Osteoblast (primary cell): Measurements from ENCODE around the gene TVP23B. TPM values are rescaled to one million over a fixed set of nuclear protein-coding genes. Genes with fewer than 3 reads are reported as not detected.
A peak's percentile ranks its signal among the peaks of the same experiment; 100 is the strongest.
"Not testable (repeated sequence)": the region's sequence is repeated elsewhere in the genome, so short reads cannot be mapped to it uniquely, and the experiment has no call there.

ENCODE experiments used
- DNase-seq: peaks from one replicate; pipeline ENCODE4 v3.0.0; 2011; ENCODE audit warnings: low spot score, mixed read lengths; ENCODE audit not compliant: insufficient read length; ENCODE audit errors: missing footprints
- H2AFZ ChIP-seq: 2 replicates; pipeline ENCODE4 v1.6.0; 2011; ENCODE audit warnings: mild to moderate bottlenecking, low read length
- H3K27ac ChIP-seq: 2 replicates; pipeline ENCODE4 v1.5.1; 2011; ENCODE audit warnings: mild to moderate bottlenecking, low read depth, low read length, moderate library complexity
- H3K27me3 ChIP-seq: 2 replicates; pipeline ENCODE4 v1.6.0; 2012; ENCODE audit warnings: mild to moderate bottlenecking, control low read depth, inconsistent platforms, low read length, moderate library complexity; ENCODE audit not compliant: insufficient read depth
- H3K36me3 ChIP-seq: 2 replicates; pipeline ENCODE4 v1.5.1; 2011; ENCODE audit warnings: mild to moderate bottlenecking, low read length, control low read depth, moderate library complexity; ENCODE audit not compliant: insufficient read depth
- H3K4me1 ChIP-seq: 2 replicates; pipeline ENCODE4 v1.5.1; 2011; ENCODE audit warnings: mild to moderate bottlenecking, low read length, control low read depth, moderate library complexity; ENCODE audit not compliant: insufficient read depth
- H3K4me2 ChIP-seq: 2 replicates; pipeline ENCODE4 v1.6.0; 2011; ENCODE audit warnings: mild to moderate bottlenecking, low read length; ENCODE audit not compliant: insufficient read depth
- H3K4me3 ChIP-seq: fragments of 200-600 bp; sonication (generic); 3 replicates; pipeline ENCODE4 v1.5.1; 2012; ENCODE audit warnings: mild to moderate bottlenecking, low read length, inconsistent platforms; ENCODE audit not compliant: insufficient read depth
- H3K79me2 ChIP-seq: 2 replicates; pipeline ENCODE4 v1.6.0; 2012; ENCODE audit warnings: mild to moderate bottlenecking, low read length, control low read depth, inconsistent platforms; ENCODE audit not compliant: insufficient read depth
- H3K9me3 ChIP-seq: 2 replicates; pipeline ENCODE4 v1.5.1; 2011; ENCODE audit warnings: low read depth, low read length, control low read depth
- H4K20me1 ChIP-seq: 2 replicates; pipeline ENCODE4 v1.6.0; 2012; ENCODE audit warnings: mild to moderate bottlenecking, low read length, control low read depth; ENCODE audit not compliant: insufficient read depth
- total RNA-seq: library from RNA; depleted of rRNA; stranded (reverse); fragments of >200 nt; gene quantifications from 2 replicates; pipeline ENCODE4 v1.2.3, GENCODE V29; 2012

Gene TVP23B
- 46.9 and 59.7 TPM in 2 replicates for total RNA-seq

GRCh38 chr17:18780991-18781718 lies at the start of gene TVP23B:
TSS of gene TVP23B (plus strand) at chr17:18781183. CDS start at chr17:18781294, 111 bp downstream.
- H2AFZ ChIP-seq, result peak within 1 kb of the TSS; percentile 62
- H3K4me2 ChIP-seq, result peak within 1 kb of the TSS; percentile 71
- H3K4me3 ChIP-seq, result peak within 1 kb of the TSS; percentile 76
- H3K36me3 ChIP-seq, H4K20me1 ChIP-seq, H3K9me3 ChIP-seq, H3K4me1 ChIP-seq, H3K27me3 ChIP-seq: not testable (repeated sequence)
- peaks cover 37% of the 10 kb centered on the region for H3K79me2 ChIP-seq
- peak; percentile 67 for DNase-seq
- peak within 1 kb of the TSS; percentile 61 for H3K27ac ChIP-seq

- H4K20me1 ChIP-seq, DNase-seq, H3K27me3 ChIP-seq, H3K4me2 ChIP-seq, H3K9me3 ChIP-seq, H3K79me2 ChIP-seq, H3K27ac ChIP-seq, H3K4me3 ChIP-seq, H2AFZ ChIP-seq, H3K36me3 ChIP-seq, H3K4me1 ChIP-seq: not testable (repeated sequence)
Measured at GRCh38 chr17:18732438-18732837, 48.5 kb upstream of the TVP23B start.

GRCh38 chr17:18733350-18733749 lies 47.6 kb upstream of the TVP23B start:
- H4K20me1 ChIP-seq, H3K4me3 ChIP-seq, H3K79me2 ChIP-seq, DNase-seq, H3K9me3 ChIP-seq, H2AFZ ChIP-seq, H3K4me1 ChIP-seq, H3K4me2 ChIP-seq, H3K27me3 ChIP-seq, H3K27ac ChIP-seq, H3K36me3 ChIP-seq: not testable (repeated sequence)

- not testable (repeated sequence) for H3K79me2 ChIP-seq, H2AFZ ChIP-seq, H3K9me3 ChIP-seq, H3K36me3 ChIP-seq, H4K20me1 ChIP-seq, H3K4me2 ChIP-seq, H3K4me3 ChIP-seq, H3K4me1 ChIP-seq, H3K27me3 ChIP-seq, H3K27ac ChIP-seq
- DNase-seq, result peak; percentile 6
Measured at GRCh38 chr17:18739616-18740391, 41.2 kb upstream of the TVP23B start.

GRCh38 chr17:18741228-18741627 lies 39.8 kb upstream of the TVP23B start:
- not testable (repeated sequence) for H3K9me3 ChIP-seq, H3K4me3 ChIP-seq, H3K4me2 ChIP-seq, DNase-seq, H3K4me1 ChIP-seq, H2AFZ ChIP-seq, H3K27ac ChIP-seq, H3K27me3 ChIP-seq, H4K20me1 ChIP-seq, H3K36me3 ChIP-seq, H3K79me2 ChIP-seq

GRCh38 chr17:18743699-18744421 lies 37.1 kb upstream of the TVP23B start, which contains the start of gene FBXW10:
TSS of gene FBXW10 (plus strand) at chr17:18744054. CDS start at chr17:18744245, 191 bp downstream.
- not testable (repeated sequence) for H3K9me3 ChIP-seq, H3K4me1 ChIP-seq, H3K27me3 ChIP-seq, H3K36me3 ChIP-seq, H3K79me2 ChIP-seq, H3K27ac ChIP-seq, H4K20me1 ChIP-seq, DNase-seq
- peak within 1 kb of the TSS; percentile 51 for H3K4me3 ChIP-seq
- H3K4me2 ChIP-seq, result peak within 1 kb of the TSS; percentile 68
- peak within 1 kb of the TSS; percentile 78 for H2AFZ ChIP-seq

GRCh38 chr17:18744726-18745125 lies 36.3 kb upstream of the TVP23B start:
- H3K27me3 ChIP-seq, H3K4me1 ChIP-seq, H3K4me3 ChIP-seq, H2AFZ ChIP-seq, H3K4me2 ChIP-seq, H3K9me3 ChIP-seq, H3K36me3 ChIP-seq, H4K20me1 ChIP-seq, DNase-seq, H3K27ac ChIP-seq, H3K79me2 ChIP-seq: not testable (repeated sequence)

GRCh38 chr17:18746551-18746950 lies 34.4 kb upstream of the TVP23B start:
- H3K4me2 ChIP-seq, H3K4me1 ChIP-seq, H3K27ac ChIP-seq, H3K79me2 ChIP-seq, DNase-seq, H3K4me3 ChIP-seq, H4K20me1 ChIP-seq, H3K36me3 ChIP-seq, H2AFZ ChIP-seq, H3K27me3 ChIP-seq, H3K9me3 ChIP-seq: not testable (repeated sequence)
